Sigmoid colon (tissue), 7 donors: Measurements from ENCODE around the gene PXT1. TPM values are rescaled to one million over a fixed set of nuclear protein-coding genes. Genes with fewer than 3 reads are reported as not detected.

ENCODE experiments used
- DNase-seq: peaks from one replicate; pipeline ENCODE4 v3.0.0-alpha.2; 2019
- H3K27ac ChIP-seq, 4 donors: fragments of 200-600 bp; sonication (generic); one replicate each; pipeline ENCODE4 v1.5.1; 2016 to 2019; ENCODE audit warnings: mild to moderate bottlenecking in 1 of 4
- H3K27me3 ChIP-seq, 3 donors: fragments of 200-600 bp; sonication (generic); one replicate each; pipeline ENCODE4 v1.5.1; 2019; ENCODE audit warnings: mild to moderate bottlenecking in 1 of 3
- H3K36me3 ChIP-seq, 4 donors: fragments of 200-600 bp; sonication (generic); one replicate each; pipeline ENCODE4 v1.5.1; 2016 to 2019
- H3K4me1 ChIP-seq, 4 donors: fragments of 200-600 bp; sonication (generic); one replicate each; pipeline ENCODE4 v1.5.1; 2017 to 2019
- H3K4me3 ChIP-seq, 4 donors: fragments of 200-600 bp; sonication (generic); one replicate each; pipeline ENCODE4 v1.5.1; 2017 to 2019; ENCODE audit warnings: mild to moderate bottlenecking in 2 of 4, moderate library complexity in 1 of 4
- H3K9me3 ChIP-seq, 4 donors: fragments of 200-600 bp in 3 of 4; sonication (generic) in 3 of 4; one replicate each; pipeline versions ENCODE4 v1.5.1 to v1.6.1; 2013 to 2019
- CTCF ChIP-seq, 4 experiments: fragments of 450-650 bp in 3 of 4; fragments of 200-600 bp in 1 of 4; IDR thresholded peaks; one replicate each; pipeline ENCODE4 v1.5.1; 2016 to 2019; ENCODE audit warnings: antibody characterized with exemption in 4 of 4, mild to moderate bottlenecking in 3 of 4, moderate library complexity in 2 of 4
- EP300 ChIP-seq, 4 donors: sonication (generic); formaldehyde crosslinking; IDR thresholded peaks; one replicate each; pipeline ENCODE4 v1.6.1; 2017; ENCODE audit warnings: antibody characterized with exemption in 4 of 4
- POLR2A ChIP-seq, 2 donors: fragments of 450-650 bp; IDR thresholded peaks; one replicate each; pipeline ENCODE4 v1.6.1; 2016; ENCODE audit warnings: antibody characterized with exemption in 2 of 2, mild to moderate bottlenecking in 2 of 2, moderate library complexity in 2 of 2
- POLR2AphosphoS5 ChIP-seq, 4 donors: sonication (generic); formaldehyde crosslinking; IDR thresholded peaks; one replicate each; pipeline ENCODE4 v1.6.1; 2017; ENCODE audit warnings: antibody characterized with exemption in 4 of 4
- WGBS, 2 donors: extraction: QIAGEN DNeasy Blood & Tissue Kit; methylation state at CpG; one replicate each; pipeline ENCODE4 v1.1.7; 2013; 5-methylcytosine and 5-hydroxymethylcytosine counted together
- intact Hi-C: fragments of 100-400 bp; cut with DNase I; formaldehyde crosslinking; loops from one replicate; pipeline ENCODE4 v1.15.1; 2023
- polyA plus RNA-seq, 3 donors: library from polyadenylated mRNA; stranded (reverse); fragments of 200-250 nt; gene quantifications; one replicate each; pipeline ENCODE4 v1.2.3, GENCODE V29; 2013
- total RNA-seq, 4 donors: library from RNA; depleted of rRNA; stranded (reverse); fragments of >200 nt; gene quantifications; one replicate each; pipeline ENCODE4 v1.1.0, GENCODE V29; 2016
- donor health status: healthy with polysubstance abuse.
- donor health status: Bipolar disorder and iron deficiency.
- donor health status: healthy.

Gene PXT1
- total and polyA plus RNA-seq, 7 donors, result not detected

- Histone ChIP-seq H3K27ac (no peak overlapping the region), H3K4me1 (peaks cover 0 to 16% (median 2%) of the 10 kb centered on the region in 4 donors), H3K36me3 (no peaks in the 10 kb centered on the region), H3K27me3 (no peaks in the 10 kb centered on the region), H3K9me3 (no peaks in the 10 kb centered on the region), H3K4me3 (no peak overlapping the region)
- DNase-seq, result no peak
- intact Hi-C loops, result no loop called here
- 75 to 89% methylated on average over 4 of the region's 4 CpGs for WGBS, 2 donors
- no peak for TF ChIP-seq POLR2A (IDR thresholded peaks at IDR 0.05)
- no peak for TF ChIP-seq EP300 (IDR thresholded peaks at IDR 0.05)
- no peak for TF ChIP-seq POLR2AphosphoS5 (IDR thresholded peaks at IDR 0.05)
- TF ChIP-seq CTCF (IDR thresholded peaks at IDR 0.05), result no peak
These were observed 95.0 kb downstream of the PXT1 start for GRCh38 chr6:36347621-36348020.

DNA sequence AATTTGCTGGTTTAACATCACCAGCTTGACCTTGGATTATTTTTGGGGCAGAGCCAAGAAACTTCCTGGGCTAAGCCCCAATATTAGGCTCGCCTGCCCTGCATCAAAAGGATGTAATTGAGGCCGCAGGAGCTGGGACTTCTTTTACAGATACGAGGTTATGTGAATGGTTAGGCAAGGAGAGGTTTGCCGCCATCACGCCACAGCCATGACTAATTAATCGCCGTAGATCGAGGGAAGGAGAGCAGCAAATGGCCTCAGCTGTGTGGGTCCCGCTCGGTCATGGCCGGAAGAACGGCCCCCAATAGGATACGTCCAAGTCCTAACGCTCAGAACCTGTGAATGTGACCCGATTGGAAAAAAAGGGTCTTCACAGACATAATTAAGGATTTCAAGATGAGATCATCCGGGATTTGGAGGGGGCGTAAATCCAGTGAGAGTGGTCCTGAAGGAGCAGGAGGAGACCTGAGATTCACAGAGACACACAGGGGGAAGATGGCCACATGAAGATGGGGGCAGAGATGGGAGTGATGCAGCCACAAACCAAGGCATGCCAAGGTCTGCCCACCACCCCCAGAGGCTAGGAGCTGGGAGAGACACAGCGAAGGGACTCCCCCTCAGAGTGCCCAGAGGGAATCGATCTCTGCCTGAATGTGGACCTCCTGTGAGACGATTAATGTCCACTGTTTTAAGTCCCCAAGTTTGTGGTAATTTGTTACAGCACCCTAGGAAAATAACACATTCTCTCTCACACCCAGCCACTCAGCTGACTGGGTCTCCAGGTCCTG, 96.0 kb downstream of the PXT1 start:
- Histone ChIP-seq H3K36me3 (no peaks in the 10 kb centered on the region), H3K4me1 (peaks cover 0 to 16% (median 2%) of the 10 kb centered on the region in 4 donors), H3K27me3 (no peaks in the 10 kb centered on the region), H3K4me3 (no peak overlapping the region), H3K27ac (no peak overlapping the region), H3K9me3 (no peaks in the 10 kb centered on the region)
- intact Hi-C loops, result no loop called here
- DNase-seq, result no peak
- TF ChIP-seq POLR2AphosphoS5 (IDR thresholded peaks at IDR 0.05) (no peak), EP300 (IDR thresholded peaks at IDR 0.05) (no peak), POLR2A (IDR thresholded peaks at IDR 0.05) (no peak), CTCF (IDR thresholded peaks at IDR 0.05) (no peak)
- WGBS, 2 donors, result 93 to 95% methylated on average over 20 of the region's 20 CpGs

DNA sequence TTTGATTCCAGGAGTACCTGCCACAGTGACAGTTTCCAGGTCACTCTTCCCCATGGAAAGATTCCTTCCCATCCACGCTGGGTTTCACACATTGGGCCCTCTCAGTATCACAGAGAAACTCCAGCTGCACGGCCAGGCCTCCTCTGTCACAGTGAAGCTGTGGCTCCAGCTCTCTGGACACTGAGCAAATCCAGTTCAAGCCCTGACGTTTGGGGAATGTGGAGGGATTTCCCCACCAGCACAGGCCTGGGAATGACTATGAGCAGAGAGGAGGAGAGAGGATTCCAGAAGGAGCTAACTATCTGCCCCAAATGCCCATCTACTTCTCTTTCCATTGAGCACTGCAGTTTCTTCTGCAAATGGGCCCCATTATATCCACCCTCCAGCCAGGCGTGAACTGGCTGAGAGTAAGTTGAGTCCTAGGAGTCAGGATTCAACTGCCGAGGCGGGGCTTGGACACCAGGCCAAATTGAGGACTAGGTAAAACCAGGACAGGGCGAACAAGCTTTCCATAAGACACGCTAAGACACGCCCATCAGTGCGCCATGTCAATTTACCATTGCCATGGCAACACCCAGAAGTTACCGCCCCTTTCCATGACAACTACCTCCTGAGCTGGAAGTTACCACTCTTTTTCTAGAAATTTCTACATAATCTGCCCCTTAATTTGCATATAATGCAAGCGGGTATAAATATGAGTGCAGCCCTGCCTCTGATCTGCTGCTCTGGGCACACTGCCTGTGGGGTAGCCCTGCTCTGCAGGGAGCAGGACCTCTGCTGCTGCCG, 96.8 kb downstream of the PXT1 start:
- intact Hi-C loops, result no loop called here
- Histone ChIP-seq H3K4me1 (peaks cover 0 to 13% (median 2%) of the 10 kb centered on the region in 4 donors), H3K36me3 (no peaks in the 10 kb centered on the region), H3K4me3 (no peak overlapping the region), H3K9me3 (no peaks in the 10 kb centered on the region), H3K27me3 (no peaks in the 10 kb centered on the region), H3K27ac (no peak overlapping the region)
- WGBS, 2 donors, result 85 to 88% methylated on average over 13 of the region's 13 CpGs
- TF ChIP-seq EP300 (IDR thresholded peaks at IDR 0.05) (no peak), CTCF (IDR thresholded peaks at IDR 0.05) (no peak), POLR2A (IDR thresholded peaks at IDR 0.05) (no peak), POLR2AphosphoS5 (IDR thresholded peaks at IDR 0.05) (no peak)
- DNase-seq, result no peak

DNA sequence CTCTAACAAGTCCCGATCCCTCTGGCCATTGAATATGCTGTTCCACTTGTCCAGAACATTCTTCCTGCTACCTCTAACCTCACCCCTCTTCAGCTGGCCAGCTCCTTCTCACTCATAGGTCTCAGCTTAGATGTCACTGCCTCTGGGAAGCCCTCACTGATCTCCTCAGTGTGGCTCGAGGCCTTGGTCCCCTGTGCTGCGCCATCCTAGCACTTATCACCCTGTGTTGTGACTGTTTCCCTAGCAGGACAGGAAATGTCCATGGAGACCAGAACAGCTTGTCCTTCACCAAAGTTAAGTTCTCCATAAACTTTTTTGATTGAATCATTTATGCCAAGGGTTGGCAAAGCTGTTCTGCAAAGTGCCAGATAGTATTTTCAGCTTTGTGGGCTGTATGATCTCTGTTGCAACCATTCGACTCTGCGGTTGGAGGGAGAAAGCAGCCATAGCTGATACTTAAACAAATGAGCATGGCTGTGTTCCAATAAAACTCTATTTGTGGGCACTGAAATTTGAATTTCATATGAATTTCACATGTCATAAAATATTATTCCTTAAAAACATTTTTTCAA, 99.5 kb downstream of the PXT1 start:
- no peak overlapping the region for H3K4me3 ChIP-seq
- no peaks in the 10 kb centered on the region for H3K36me3 ChIP-seq
- no peaks in the 10 kb centered on the region for H3K27me3 ChIP-seq
- WGBS, 2 donors, result 75 to 87% methylated on average over 5 of the region's 5 CpGs
- DNase-seq, result peak; percentile 11
- no peak overlapping the region for H3K27ac ChIP-seq
- TF ChIP-seq POLR2A (IDR thresholded peaks at IDR 0.05), result no peak
- no peak for TF ChIP-seq POLR2AphosphoS5 (IDR thresholded peaks at IDR 0.05)
- no peak for TF ChIP-seq EP300 (IDR thresholded peaks at IDR 0.05)
- no peak for TF ChIP-seq CTCF (IDR thresholded peaks at IDR 0.05)
- intact Hi-C loops, result loop anchor here (2.0 kb wide), 1 partner anchor 18 kb away; no protein-coding TSS in a partner anchor
- H3K9me3 ChIP-seq, result no peaks in the 10 kb centered on the region
- H3K4me1 ChIP-seq, result peaks cover 0 to 17% (median 5%) of the 10 kb centered on the region in 4 donors
